Mucosa of stomach (tissue), 1 donor: ENCODE data around the gene RTF1.
A peak's percentile ranks its signal among the peaks of the same experiment; 100 is the strongest.

Source experiments
- H3K27me3 ChIP-seq: one replicate; pipeline ENCODE4 v1.7.0; 2013; ENCODE audit warnings: mild to moderate bottlenecking, low read length; ENCODE audit not compliant: control insufficient read depth, insufficient read depth
- H3K36me3 ChIP-seq: one replicate; pipeline ENCODE4 v1.7.0; 2013; ENCODE audit warnings: low read length; ENCODE audit not compliant: control insufficient read depth, insufficient read depth
- H3K4me1 ChIP-seq: one replicate; pipeline ENCODE4 v1.7.0; 2013; ENCODE audit warnings: mild to moderate bottlenecking, low read length; ENCODE audit not compliant: control insufficient read depth, insufficient read depth
- H3K4me3 ChIP-seq: one replicate; pipeline ENCODE4 v1.7.0; 2013; ENCODE audit warnings: low read length
- H3K9ac ChIP-seq: one replicate; pipeline ENCODE4 v1.7.0; 2013; ENCODE audit warnings: mild to moderate bottlenecking, low read length, moderate library complexity
- H3K9me3 ChIP-seq: one replicate; pipeline ENCODE4 v1.7.0; 2013; ENCODE audit warnings: mild to moderate bottlenecking, low read length, moderate library complexity; ENCODE audit not compliant: control insufficient read depth
- donor health status: Pancreatic carcinoma.

The RTF1 gene

GRCh38 chr15:41502795-41503668 lies 86.1 kb downstream of the RTF1 start:
- Histone ChIP-seq H3K4me1 (peaks cover 22% of the 10 kb centered on the region), H3K27me3 (peaks cover 15% of the 10 kb centered on the region), H3K9ac (no peak overlapping the region), H3K9me3 (no peaks in the 10 kb centered on the region), H3K36me3 (no peaks in the 10 kb centered on the region), H3K4me3 (no peak overlapping the region)

- peaks cover 15% of the 10 kb centered on the region for H3K27me3 ChIP-seq
These were observed 86.7 kb downstream of the RTF1 start for GRCh38 chr15:41503669-41504010.

GRCh38 chr15:41504751-41505492 lies 88.0 kb downstream of the RTF1 start:
- H3K9me3 ChIP-seq, result no peaks in the 10 kb centered on the region
- peaks cover 30% of the 10 kb centered on the region for H3K4me1 ChIP-seq
- H3K27me3 ChIP-seq, result peaks cover 15% of the 10 kb centered on the region
- no peak overlapping the region for H3K9ac ChIP-seq
- H3K36me3 ChIP-seq, result no peaks in the 10 kb centered on the region
- H3K4me3 ChIP-seq, result no peak overlapping the region

More at GRCh38 chr15:41503669-41504010, 86.7 kb downstream of the RTF1 start:
- H3K9ac ChIP-seq, result no peak overlapping the region
- H3K4me1 ChIP-seq, result peaks cover 26% of the 10 kb centered on the region
- H3K4me3 ChIP-seq, result no peak overlapping the region
- no peaks in the 10 kb centered on the region for H3K36me3 ChIP-seq
- H3K9me3 ChIP-seq, result no peaks in the 10 kb centered on the region

- Histone ChIP-seq H3K36me3 (no peaks in the 10 kb centered on the region), H3K9me3 (no peaks in the 10 kb centered on the region), H3K9ac (no peak overlapping the region), H3K27me3 (peaks cover 15% of the 10 kb centered on the region), H3K4me1 (peaks cover 36% of the 10 kb centered on the region), H3K4me3 (no peak overlapping the region)
These were observed 88.9 kb downstream of the RTF1 start for GRCh38 chr15:41505776-41506175.

- H3K27me3 ChIP-seq, result peaks cover 14% of the 10 kb centered on the region
- H3K36me3 ChIP-seq, result no peaks in the 10 kb centered on the region
- H3K9ac ChIP-seq, result peak overlapping the region; percentile 15
- peaks cover 41% of the 10 kb centered on the region for H3K4me1 ChIP-seq
- no peak overlapping the region for H3K4me3 ChIP-seq
- no peaks in the 10 kb centered on the region for H3K9me3 ChIP-seq
These were observed 90.0 kb downstream of the RTF1 start for GRCh38 chr15:41506796-41507341.

- Histone ChIP-seq H3K27me3 (peaks cover 14% of the 10 kb centered on the region), H3K9ac (no peak overlapping the region), H3K36me3 (no peaks in the 10 kb centered on the region), H3K9me3 (no peaks in the 10 kb centered on the region), H3K4me1 (peaks cover 51% of the 10 kb centered on the region), H3K4me3 (no peak overlapping the region)
These were observed 91.0 kb downstream of the RTF1 start for GRCh38 chr15:41507820-41508290.

GRCh38 chr15:41510728-41511127 lies 93.8 kb downstream of the RTF1 start:
- Histone ChIP-seq H3K9ac (peak overlapping the region; percentile 64), H3K4me3 (no peak overlapping the region), H3K27me3 (peaks cover 22% of the 10 kb centered on the region)

GRCh38 chr15:41511331-41511898 lies 94.5 kb downstream of the RTF1 start:
- peak overlapping the region; percentile 8 for H3K4me3 ChIP-seq
- no peaks in the 10 kb centered on the region for H3K9me3 ChIP-seq
- H3K9ac ChIP-seq, result peak overlapping the region; percentile 64
- no peaks in the 10 kb centered on the region for H3K36me3 ChIP-seq
- peaks cover 55% of the 10 kb centered on the region for H3K4me1 ChIP-seq
- peaks cover 22% of the 10 kb centered on the region for H3K27me3 ChIP-seq

More at GRCh38 chr15:41510728-41511127, 93.8 kb downstream of the RTF1 start:
- peaks cover 55% of the 10 kb centered on the region for H3K4me1 ChIP-seq
- no peaks in the 10 kb centered on the region for H3K36me3 ChIP-seq
- H3K9me3 ChIP-seq, result no peaks in the 10 kb centered on the region

GRCh38 chr15:41511899-41512369 lies 95.0 kb downstream of the RTF1 start:
- peak overlapping the region; percentile 64 for H3K9ac ChIP-seq
- peaks cover 51% of the 10 kb centered on the region for H3K4me1 ChIP-seq
- H3K27me3 ChIP-seq, result peaks cover 22% of the 10 kb centered on the region

GRCh38 chr15:41512512-41512939 lies 95.6 kb downstream of the RTF1 start:
- Histone ChIP-seq H3K9ac (peak overlapping the region; percentile 64), H3K9me3 (no peaks in the 10 kb centered on the region)

More at GRCh38 chr15:41511899-41512369, 95.0 kb downstream of the RTF1 start:
- Histone ChIP-seq H3K4me3 (peak overlapping the region; percentile 77), H3K36me3 (no peaks in the 10 kb centered on the region), H3K9me3 (no peaks in the 10 kb centered on the region)

GRCh38 chr15:41512940-41513505 lies 96.1 kb downstream of the RTF1 start:
- peak overlapping the region; percentile 64 for H3K9ac ChIP-seq
- no peaks in the 10 kb centered on the region for H3K36me3 ChIP-seq
- peaks cover 40% of the 10 kb centered on the region for H3K4me1 ChIP-seq
- peak overlapping the region; percentile 77 for H3K4me3 ChIP-seq
- no peaks in the 10 kb centered on the region for H3K9me3 ChIP-seq
- peaks cover 22% of the 10 kb centered on the region for H3K27me3 ChIP-seq

More at GRCh38 chr15:41512512-41512939, 95.6 kb downstream of the RTF1 start:
- no peaks in the 10 kb centered on the region for H3K36me3 ChIP-seq
- H3K4me1 ChIP-seq, result peaks cover 45% of the 10 kb centered on the region
- H3K27me3 ChIP-seq, result peaks cover 22% of the 10 kb centered on the region
- H3K4me3 ChIP-seq, result peak overlapping the region; percentile 77
